IPS DF 4.7 (cell line): Measurements from ENCODE around the gene RNLS.

Experiments used
- DNase-seq: peaks from one replicate; pipeline ENCODE4 v3.0.0-alpha.2; 2013; ENCODE audit warnings: low spot score; ENCODE audit errors: extremely low read depth

The RNLS gene

DNA sequence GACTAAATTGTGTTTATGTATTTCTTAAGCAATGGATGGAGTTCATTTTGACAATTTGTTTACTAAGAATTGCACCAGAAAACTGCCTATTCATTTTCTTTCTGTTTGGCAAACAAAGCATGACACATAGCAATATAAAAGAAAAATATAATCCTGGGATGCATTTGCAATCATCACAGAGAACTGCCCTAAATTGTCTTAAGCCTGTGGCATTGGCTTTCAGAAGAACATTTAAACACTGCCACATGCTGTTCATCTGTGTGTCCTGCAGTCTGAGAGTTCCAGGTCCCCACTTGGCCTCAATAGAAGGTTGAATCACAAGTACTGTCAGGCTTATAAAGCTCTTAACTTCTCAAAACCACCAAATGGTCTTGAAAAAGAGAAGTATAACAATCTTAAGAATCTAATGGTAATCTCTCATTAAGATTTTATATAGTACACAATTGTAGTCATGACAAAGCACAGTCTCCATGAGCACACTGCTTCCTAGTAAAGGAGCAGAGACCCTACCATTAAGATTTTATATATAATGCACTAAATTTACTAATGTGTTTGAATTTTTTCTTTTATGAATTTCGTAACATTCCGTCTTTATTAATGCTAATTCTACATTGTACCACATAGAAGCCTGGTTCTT lies 29.9 kb downstream of the RNLS start:
- peak; percentile 7 for DNase-seq

GRCh38 chr10:88551246-88551645 lies 31.9 kb downstream of the RNLS start:
- no peak for DNase-seq

GRCh38 chr10:88546497-88546896 lies 36.6 kb downstream of the RNLS start:
- DNase-seq: no peak

DNA sequence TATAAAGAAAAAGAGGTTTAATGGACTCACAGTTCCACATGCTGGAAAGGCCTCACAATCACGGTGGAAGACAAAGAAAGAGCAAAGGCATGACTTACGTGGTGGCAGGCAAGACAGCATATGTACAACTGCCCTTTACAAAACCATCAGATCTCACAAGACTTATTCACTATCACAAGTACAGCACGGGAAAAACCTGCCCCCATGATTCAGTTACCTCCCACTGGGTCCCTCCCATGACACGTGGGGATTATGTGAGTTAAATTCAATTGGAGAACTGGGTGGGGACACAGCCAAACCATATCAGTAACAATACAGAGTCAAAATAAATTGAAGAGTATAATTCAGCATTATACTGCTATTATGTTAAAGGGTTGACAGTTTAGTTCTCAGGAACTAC lies 37.8 kb downstream of the RNLS start:
- DNase-seq: no peak

DNA sequence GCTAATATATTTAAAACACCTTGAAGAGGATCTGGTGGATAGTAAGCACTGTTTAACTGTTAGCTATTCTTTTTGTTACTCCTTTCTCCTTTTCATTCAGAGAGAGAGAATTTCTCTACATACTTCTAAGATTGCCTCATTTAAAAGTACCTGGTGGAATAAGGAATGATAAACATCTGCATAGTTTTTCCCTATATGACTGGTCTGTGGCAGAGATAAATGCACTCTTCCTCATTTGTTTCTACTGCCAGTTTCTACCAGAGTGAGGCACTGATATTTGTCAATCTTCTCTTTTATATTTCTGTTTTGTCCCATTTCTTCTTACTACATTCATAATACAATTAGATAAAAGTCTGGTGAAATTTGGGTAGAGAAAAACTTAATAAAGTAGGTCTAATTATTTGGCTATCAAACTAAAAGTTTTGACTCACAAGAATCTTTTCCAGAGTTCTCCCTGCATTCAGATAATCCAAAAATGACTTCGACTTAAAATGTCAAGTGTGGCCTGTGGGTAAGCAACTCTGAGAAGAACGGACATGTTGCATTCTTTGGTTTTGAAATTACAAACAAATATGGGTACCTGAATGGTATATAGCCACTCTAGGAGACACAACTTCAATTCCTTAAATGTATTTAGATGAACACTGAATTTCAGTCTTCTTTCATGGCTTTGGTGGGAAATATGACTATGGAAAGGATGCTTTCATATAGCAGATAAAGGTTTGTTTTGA lies 38.8 kb downstream of the RNLS start:
- no peak for DNase-seq

GRCh38 chr10:88542522-88542921 lies 40.6 kb downstream of the RNLS start:
- no peak for DNase-seq

GRCh38 chr10:88541116-88541626 lies 41.9 kb downstream of the RNLS start:
- no peak for DNase-seq

DNA sequence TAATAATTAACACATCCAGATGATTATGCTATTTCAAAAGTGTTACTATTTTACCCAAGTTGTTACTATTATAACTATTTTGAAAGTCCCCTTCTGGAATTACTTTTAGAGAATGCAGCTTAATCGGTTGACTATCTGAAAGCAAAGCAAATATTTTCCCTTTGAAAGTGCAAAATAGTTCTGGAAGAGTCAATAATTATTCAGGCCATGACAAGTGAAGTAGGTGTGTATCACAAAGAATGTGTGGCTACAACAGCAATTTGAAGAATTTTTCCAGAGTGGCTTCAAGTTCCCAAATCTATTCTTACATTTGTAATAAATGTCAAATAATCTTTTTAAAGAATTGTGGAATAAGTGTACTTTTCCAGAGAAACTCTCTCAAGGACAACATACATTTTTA lies 42.8 kb downstream of the RNLS start:
- DNase-seq: no peak

DNA sequence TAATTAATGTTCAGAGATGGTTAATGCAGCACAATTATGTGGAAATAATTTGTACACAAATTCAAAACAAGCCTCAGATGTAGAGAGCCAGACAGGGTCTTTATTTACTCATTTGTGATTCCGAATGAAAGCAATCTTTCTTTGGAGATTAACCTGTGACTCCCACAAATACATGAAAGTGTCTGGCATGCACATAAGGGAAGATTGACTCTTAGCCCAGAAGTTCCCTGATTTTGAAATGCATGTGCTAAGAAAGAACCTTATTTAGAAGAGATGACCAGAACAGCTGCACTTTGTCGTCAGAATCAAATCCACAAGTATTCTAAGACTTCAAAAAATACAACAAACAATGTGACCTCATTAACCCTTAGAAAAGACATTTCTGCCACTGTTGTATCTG lies 45.1 kb downstream of the RNLS start:
- no peak for DNase-seq

DNA sequence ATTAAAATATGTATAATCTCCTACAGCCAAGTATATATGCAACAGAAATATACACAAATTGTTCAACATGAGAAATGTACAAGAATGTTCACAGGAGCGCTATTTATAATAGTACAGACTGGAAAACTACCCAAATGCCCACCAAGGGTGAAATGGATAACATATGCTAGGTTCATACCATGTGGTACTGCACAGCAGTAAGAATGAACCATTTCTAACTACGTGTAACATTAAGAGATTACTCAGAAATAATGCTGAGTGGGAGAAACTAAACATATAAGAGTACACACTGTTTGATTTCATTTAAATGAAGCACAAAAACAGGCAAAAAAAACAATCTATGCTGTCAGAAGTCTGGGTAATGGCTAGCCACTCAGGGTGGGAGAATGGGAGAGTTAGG lies 45.8 kb downstream of the RNLS start:
- DNase-seq: no peak

GRCh38 chr10:88536437-88536836 lies 46.7 kb downstream of the RNLS start:
- DNase-seq: no peak

GRCh38 chr10:88534072-88534665 lies 48.9 kb downstream of the RNLS start:
- no peak for DNase-seq

DNA sequence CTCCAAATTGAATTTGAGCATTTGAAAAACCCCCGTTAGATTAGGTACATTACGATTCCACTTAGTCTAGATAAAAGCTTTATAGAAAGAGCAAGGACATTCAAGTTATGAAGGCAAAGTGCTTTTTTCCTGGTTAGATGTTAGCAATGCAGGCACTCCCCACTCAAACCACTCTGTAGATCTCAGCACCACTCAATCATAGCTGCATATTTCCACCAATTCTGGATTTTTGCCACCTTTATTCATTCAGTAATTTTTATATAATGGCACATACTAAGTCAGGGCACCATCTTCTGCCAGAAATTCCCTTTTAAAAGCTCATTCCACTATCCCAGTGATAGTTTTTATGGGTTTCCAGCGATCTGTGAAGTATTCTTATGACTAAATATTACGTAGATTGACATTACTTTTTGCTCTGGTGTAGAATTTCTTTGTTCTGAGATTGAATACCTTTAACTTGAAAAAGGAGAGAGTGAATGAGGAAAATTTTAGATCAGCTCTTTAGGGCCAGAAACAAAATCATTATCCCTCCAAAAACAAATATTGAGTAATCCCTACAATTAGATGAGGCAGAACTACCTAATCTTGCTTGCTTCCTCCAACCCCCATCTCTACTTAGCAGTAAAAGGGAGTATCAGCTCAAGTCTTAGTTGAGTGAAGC lies 51.6 kb downstream of the RNLS start:
- DNase-seq: no peak

GRCh38 chr10:88530629-88531391 lies 52.3 kb downstream of the RNLS start:
- no peak for DNase-seq

DNA sequence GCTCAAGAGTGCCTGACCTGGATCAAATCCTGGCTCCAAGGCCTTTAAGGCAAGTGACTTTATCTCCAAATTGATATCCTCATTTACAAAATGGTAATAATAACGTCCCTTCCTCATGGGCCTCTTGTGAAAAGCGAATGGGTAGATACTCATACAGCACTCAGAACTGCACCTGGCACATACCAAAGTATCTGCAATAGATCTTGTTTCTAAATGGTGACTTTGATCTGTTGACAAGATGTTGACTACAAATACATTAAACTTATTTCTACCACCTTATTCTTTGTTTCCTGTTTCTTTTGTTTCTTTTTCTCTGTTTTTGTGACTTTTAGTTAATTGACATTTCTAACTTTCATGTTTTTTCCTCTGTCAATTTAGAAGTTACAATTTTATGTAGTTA lies 53.0 kb downstream of the RNLS start:
- no peak for DNase-seq

DNA sequence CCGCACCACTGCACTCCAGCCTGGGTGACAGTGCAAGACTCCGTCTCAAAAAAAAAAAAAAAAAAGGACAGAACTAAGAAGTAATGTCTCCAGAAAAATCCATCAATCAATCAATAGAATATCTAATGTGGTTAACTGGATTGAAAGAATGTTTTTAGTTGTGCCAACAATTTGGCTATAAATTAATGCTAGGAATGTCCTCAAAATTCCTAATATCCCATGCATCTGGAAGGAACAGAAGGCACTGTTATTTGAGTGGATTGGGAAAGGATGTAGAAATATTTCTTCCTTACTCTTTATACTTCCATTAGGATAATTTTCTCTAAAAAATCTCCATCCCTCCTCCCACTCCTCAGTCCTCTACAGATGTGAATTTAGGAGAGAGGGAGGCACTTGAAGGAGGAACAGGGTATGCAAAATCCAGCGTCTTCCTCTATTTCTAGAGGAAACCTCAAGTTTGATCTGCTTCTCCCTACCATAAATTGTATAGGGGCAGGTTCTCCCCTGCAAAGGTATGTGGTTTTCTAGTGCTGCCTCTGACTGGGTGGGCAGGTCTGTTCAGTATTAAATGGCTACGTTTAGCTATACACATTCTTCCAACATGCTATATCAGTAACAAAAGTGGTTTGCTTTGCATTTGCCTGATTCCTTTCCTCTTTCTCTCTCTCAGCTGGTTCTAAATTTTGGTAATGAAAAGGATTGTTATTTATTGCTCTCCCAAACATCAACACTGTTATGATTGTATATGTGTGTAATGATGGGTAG lies 54.1 kb downstream of the RNLS start:
- DNase-seq: no peak

- DNase-seq: no peak
Measured at GRCh38 chr10:88528201-88528600, 54.9 kb downstream of the RNLS start.

GRCh38 chr10:88527245-88527644 lies 55.9 kb downstream of the RNLS start:
- DNase-seq: no peak

GRCh38 chr10:88526501-88527105 lies 56.5 kb downstream of the RNLS start:
- no peak for DNase-seq

DNA sequence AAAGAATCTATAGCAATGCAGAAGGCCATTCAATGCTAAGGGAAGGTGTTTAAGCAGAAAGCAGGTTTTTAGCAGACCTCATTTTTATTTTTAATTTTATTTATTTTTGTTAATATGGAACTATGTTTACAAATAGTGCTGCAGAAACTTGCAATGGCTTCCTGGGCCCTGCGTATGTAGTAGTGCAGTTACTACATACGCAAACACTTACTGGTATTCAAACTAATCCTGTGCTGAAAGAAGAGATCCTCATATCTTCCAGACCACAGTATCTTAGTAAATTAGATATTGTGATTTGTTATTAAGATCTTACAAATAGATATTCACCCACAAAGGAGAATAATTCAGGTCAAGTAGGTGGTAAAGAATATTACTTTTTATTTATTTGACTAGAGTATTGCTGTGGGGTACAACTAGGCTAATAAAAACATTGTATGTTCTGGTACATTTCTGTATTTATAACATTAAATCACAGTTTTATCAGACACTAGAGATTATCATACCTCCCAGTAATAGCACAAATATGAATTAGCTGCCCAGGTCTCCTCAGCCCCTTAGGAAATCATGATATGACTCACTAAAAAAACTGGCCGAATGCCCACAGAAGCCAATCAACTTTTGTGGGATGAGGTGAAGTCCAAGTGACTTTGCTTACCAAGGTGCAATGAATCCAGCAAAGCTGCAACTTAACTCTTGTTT lies 57.6 kb downstream of the RNLS start:
- no peak for DNase-seq
